Stimulated activated CD4-positive, alpha-beta T cell treated with anti-CD3 and anti-CD28 coated beads, Interleukin-12 subunit alpha, Interleukin-12 subunit beta, amount 100 ng/mL, for 48 hours (primary cell): Measurements from ENCODE around the gene CAMK2A.

Source experiments
- DNase-seq, 3 donors: peaks; one replicate each; pipeline ENCODE4 v3.0.0-alpha.2; 2020; ENCODE audit warnings: low read depth in 2 of 3, low spot score in 1 of 3

Gene CAMK2A

GRCh38 chr5:150316320-150316719 lies 26.7 kb upstream of the CAMK2A start:
- DNase-seq: no peak

GRCh38 chr5:150315245-150315644 lies 25.7 kb upstream of the CAMK2A start:
- DNase-seq: no peak

GRCh38 chr5:150313921-150314716 lies 24.5 kb upstream of the CAMK2A start:
- no peak for DNase-seq

GRCh38 chr5:150313501-150313900 lies 23.9 kb upstream of the CAMK2A start:
- DNase-seq: no peak

GRCh38 chr5:150312518-150312917 lies 22.9 kb upstream of the CAMK2A start:
- no peak for DNase-seq

- DNase-seq: no peak
Measured at GRCh38 chr5:150311015-150311692, 21.6 kb upstream of the CAMK2A start.

GRCh38 chr5:150310246-150310645 lies 20.7 kb upstream of the CAMK2A start:
- no peak for DNase-seq

- no peak for DNase-seq
Measured at GRCh38 chr5:150309886-150310239, 20.3 kb upstream of the CAMK2A start.

GRCh38 chr5:150309101-150309885 lies 19.7 kb upstream of the CAMK2A start:
- DNase-seq: no peak

- no peak for DNase-seq
Measured at GRCh38 chr5:150307617-150308426, 18.2 kb upstream of the CAMK2A start.

GRCh38 chr5:150306775-150307174 lies 17.2 kb upstream of the CAMK2A start:
- DNase-seq: no peak

GRCh38 chr5:150305557-150305956 lies 16.0 kb upstream of the CAMK2A start:
- no peak for DNase-seq

- no peak for DNase-seq
Measured at GRCh38 chr5:150305095-150305494, 15.5 kb upstream of the CAMK2A start.

GRCh38 chr5:150304481-150305081 lies 15.0 kb upstream of the CAMK2A start:
- DNase-seq: no peak

- no peak for DNase-seq
Measured at GRCh38 chr5:150303660-150304386, 14.2 kb upstream of the CAMK2A start.

- DNase-seq: no peak
Measured at GRCh38 chr5:150303070-150303615, 13.6 kb upstream of the CAMK2A start.

GRCh38 chr5:150302301-150303069 lies 12.9 kb upstream of the CAMK2A start, which contains the start of gene ARSI:
ARSI (minus strand) TSS chr5:150302905; CDS start chr5:150302373, 532 bp downstream.
- no peak for DNase-seq

- DNase-seq: no peak
Measured at GRCh38 chr5:150301901-150302300, 12.3 kb upstream of the CAMK2A start.

GRCh38 chr5:150301170-150301505 lies 11.6 kb upstream of the CAMK2A start:
- DNase-seq: no peak
